Heart left ventricle (tissue), 16 donors: ENCODE data around the gene CPEB4. TPM values are rescaled to one million over a fixed set of nuclear protein-coding genes. Genes with fewer than 3 reads are reported as not detected.

Experiments
- ATAC-seq, 4 donors: fragments of 200-7000 bp; cut with Tn5 transposase; one replicate each; pipeline ENCODE4 v1.9.1; 2020 to 2022; ENCODE audit warnings: moderate library complexity in 4 of 4, mild to moderate bottlenecking in 3 of 4, moderate number of reproducible peaks in 1 of 4
- DNase-seq, 5 donors: peaks; one replicate each; pipeline ENCODE4 v3.0.0-alpha.2; 2020
- H3K27ac ChIP-seq, 12 donors: fragments of 200-600 bp; sonication (generic) in 4 of 12; one replicate each; pipeline versions ENCODE4 v1.5.0 to v1.8.0; 2016 to 2022; ENCODE audit warnings: mild to moderate bottlenecking in 2 of 12
- H3K27me3 ChIP-seq, 9 donors: fragments of 200-600 bp; sonication (generic) in 2 of 9; one replicate each; pipeline versions ENCODE4 v1.5.1 to v1.8.0; 2016 to 2022; ENCODE audit warnings: mild to moderate bottlenecking in 3 of 9
- H3K36me3 ChIP-seq, 9 donors: fragments of 200-600 bp; sonication (generic) in 2 of 9; one replicate each; pipeline versions ENCODE4 v1.5.0 to v1.8.0; 2018 to 2022; ENCODE audit warnings: mild to moderate bottlenecking in 2 of 9
- H3K4me1 ChIP-seq, 12 donors: fragments of 200-600 bp; sonication (generic) in 4 of 12; one replicate each; pipeline versions ENCODE4 v1.5.0 to v1.8.0; 2016 to 2022; ENCODE audit warnings: mild to moderate bottlenecking in 3 of 12
- H3K4me3 ChIP-seq, 12 donors: fragments of 200-600 bp; sonication (generic) in 4 of 12; one replicate each; pipeline versions ENCODE4 v1.5.0 to v1.8.0; 2017 to 2022; ENCODE audit warnings: mild to moderate bottlenecking in 9 of 12, moderate library complexity in 4 of 12
- H3K9me3 ChIP-seq, 12 donors: fragments of 200-600 bp; sonication (generic) in 4 of 12; one replicate each; pipeline versions ENCODE4 v1.5.0 to v1.8.0; 2016 to 2022; ENCODE audit warnings: mild to moderate bottlenecking in 1 of 12
- POLR2A ChIP-seq, 2 donors: fragments of 450-650 bp; IDR thresholded peaks; one replicate each; pipeline ENCODE4 v1.6.1; 2017; ENCODE audit warnings: antibody characterized with exemption in 2 of 2, mild to moderate bottlenecking in 2 of 2, moderate library complexity in 2 of 2
- WGBS, 4 donors: extraction: QIAGEN DNeasy Blood & Tissue Kit in 2 of 4; methylation state at CpG; one replicate each; pipeline versions ENCODE4 v1.1.5 to v1.1.7; 2013 to 2018; 5-methylcytosine and 5-hydroxymethylcytosine counted together
- intact Hi-C, 10 donors: fragments of 100-400 bp; cut with DNase I; formaldehyde crosslinking; loops; one replicate each; pipeline versions ENCODE4 v1.11.1 to v1.14.2; 2022
- polyA plus RNA-seq, 2 donors: library from polyadenylated mRNA; stranded (reverse); fragments of 200-250 nt; gene quantifications; one replicate each; pipeline ENCODE4 v1.2.3, GENCODE V29; 2013
- total RNA-seq, 9 donors: library from RNA; depleted of rRNA in 2 of 9; stranded (reverse); fragments of >200 nt in 2 of 9; fragmentation: NEBNext Ultra II Directional in 3 of 9; extraction: Animal tissue kit (Norgen Biotek cat#: 25700) in 3 of 9; gene quantifications; one replicate each; pipeline versions ENCODE4 v1.1.0 to v1.2.4, GENCODE V29; 2016 to 2023
- TF ChIP-seq, protein P1 (sequence below), 12 donors: fragments of 200-600 bp; sonication (generic) in 4 of 12; IDR thresholded peaks; one replicate each; pipeline versions ENCODE4 v1.5.0 to v1.8.0; 2018 to 2022; ENCODE audit warnings: antibody characterized with exemption in 12 of 12, mild to moderate bottlenecking in 5 of 12
- donor health status: ischemic (EF 13 %, LVEDD 7.1; RV severe dilation, severe dysfunction).
- donor health status: healthy with polysubstance abuse.
- donor health status: DM: no; HTN: yes; CAD: no.
- donor health status: DM: no; HTN: no; CAD: no.
- donor health status: ischemic (EF 25% LVEDD 6.9; RV normal size, moderate dysfunction).
- donor health status: ischemic (EF 25% LVEDD 5.7; RV mildly dilated, moderate dysfunction).
- donor health status: healthy.
- donor health status: DM: yes; HTN: yes; CAD: no.
- donor health status: ischemic (EF 35%, LVEDD 5.7; RV mildly dilated, moderate dysfunction).
- donor health status: nonischemic (EF 11% LVEDD 7.7; RV severe dilation, severe dysfunction).
- donor health status: DM: yes; HTN: yes; CAD: no.
- donor health status: PGD.
- donor health status: ischemic (EF 29% LVEDD 5.4; RV normal size, mild dysfunction).
- donor health status: nonischemic (EF 23%, LVEDD 6.1; RV moderate dilation, normal function).

Gene CPEB4
- total and polyA plus RNA-seq, 11 donors: 28.7 to 217 (median 168) TPM

DNA sequence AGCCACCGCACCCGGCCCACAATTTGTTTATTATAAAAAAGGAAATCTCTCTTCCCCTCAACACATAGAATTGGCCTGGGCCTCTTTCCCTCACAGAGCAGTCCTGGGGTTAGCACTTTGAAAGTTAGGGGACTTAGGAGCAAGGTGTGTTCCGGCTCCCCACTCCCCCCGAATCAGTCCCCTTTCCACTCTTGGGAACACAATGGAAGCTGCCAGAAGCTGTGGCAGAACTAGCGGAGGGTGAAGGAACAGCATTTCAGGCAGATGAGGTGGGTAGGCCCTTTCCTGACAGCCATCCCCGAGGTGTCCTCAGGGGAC, 84.4 kb downstream of the CPEB4 start:
- TF ChIP-seq, protein P1, sequence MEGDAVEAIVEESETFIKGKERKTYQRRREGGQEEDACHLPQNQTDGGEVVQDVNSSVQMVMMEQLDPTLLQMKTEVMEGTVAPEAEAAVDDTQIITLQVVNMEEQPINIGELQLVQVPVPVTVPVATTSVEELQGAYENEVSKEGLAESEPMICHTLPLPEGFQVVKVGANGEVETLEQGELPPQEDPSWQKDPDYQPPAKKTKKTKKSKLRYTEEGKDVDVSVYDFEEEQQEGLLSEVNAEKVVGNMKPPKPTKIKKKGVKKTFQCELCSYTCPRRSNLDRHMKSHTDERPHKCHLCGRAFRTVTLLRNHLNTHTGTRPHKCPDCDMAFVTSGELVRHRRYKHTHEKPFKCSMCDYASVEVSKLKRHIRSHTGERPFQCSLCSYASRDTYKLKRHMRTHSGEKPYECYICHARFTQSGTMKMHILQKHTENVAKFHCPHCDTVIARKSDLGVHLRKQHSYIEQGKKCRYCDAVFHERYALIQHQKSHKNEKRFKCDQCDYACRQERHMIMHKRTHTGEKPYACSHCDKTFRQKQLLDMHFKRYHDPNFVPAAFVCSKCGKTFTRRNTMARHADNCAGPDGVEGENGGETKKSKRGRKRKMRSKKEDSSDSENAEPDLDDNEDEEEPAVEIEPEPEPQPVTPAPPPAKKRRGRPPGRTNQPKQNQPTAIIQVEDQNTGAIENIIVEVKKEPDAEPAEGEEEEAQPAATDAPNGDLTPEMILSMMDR (IDR thresholded peaks at IDR 0.05): no peak
- no peak for TF ChIP-seq POLR2A (IDR thresholded peaks at IDR 0.05)
- Histone ChIP-seq H3K4me1 (peaks cover 0 to 25% (median 9%) of the 10 kb centered on the region in 12 donors), H3K4me3 (peak overlapping the region in 10 of 12 donors; percentile 33 to 65 (median 52)), H3K36me3 (no peaks in the 10 kb centered on the region), H3K27me3 (peaks cover 0 to 4% (median 0%) of the 10 kb centered on the region in 9 donors), H3K9me3 (no peaks in the 10 kb centered on the region), H3K27ac (peak overlapping the region in 7 of 12 donors; percentile 62 to 83 (median 68))
- 52 to 71% (median 62%) methylated on average over 6 of the region's 6 CpGs for WGBS, 4 donors
- DNase-seq (no peak), ATAC-seq (peak in 2 of 4 donors; percentile 38 to 58)
- intact Hi-C loops: loop anchor here in 9 of 10 donors (2.0 to 10.0 kb wide), 9 partner anchors 75 to 354 kb away; partner anchors contain the start of gene CPEB4 (in 2 of the 9)

DNA sequence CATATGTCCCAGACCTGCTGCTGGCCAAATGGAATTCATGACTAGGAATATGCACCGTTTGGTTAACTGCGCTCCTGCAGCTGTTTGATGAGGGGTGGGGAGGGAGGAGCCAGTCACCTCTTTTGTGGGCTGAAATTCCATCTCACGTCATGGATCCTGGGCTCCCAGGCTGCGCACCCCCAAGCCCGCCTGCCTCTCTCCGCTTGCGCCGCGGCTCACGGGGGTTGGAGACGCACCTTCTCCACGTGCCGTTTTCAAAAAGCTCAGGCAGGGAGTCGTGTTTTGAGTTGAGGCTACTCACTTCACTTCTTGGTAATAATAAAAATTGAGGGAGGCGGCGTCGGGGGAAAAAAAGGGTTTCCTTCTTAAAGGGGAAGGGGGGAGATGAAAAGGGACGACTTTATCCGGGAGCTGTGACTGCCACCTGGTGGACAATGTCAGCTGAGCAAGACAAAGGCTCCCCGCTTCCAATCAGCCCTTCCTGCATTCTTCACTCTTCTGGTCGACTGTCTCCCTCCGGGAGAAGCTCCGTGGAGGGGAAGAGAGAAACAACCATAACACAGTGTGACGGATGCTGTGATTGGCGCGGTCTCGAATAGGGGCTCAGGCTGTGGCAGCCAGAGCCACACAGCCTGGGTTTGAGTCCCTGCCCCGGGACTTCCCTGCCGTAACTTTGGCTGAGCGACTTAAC, 84.9 kb downstream of the CPEB4 start:
- Histone ChIP-seq H3K4me3 (peak overlapping the region in 11 of 12 donors; percentile 33 to 65 (median 51)), H3K27ac (peak overlapping the region in 10 of 12 donors; percentile 1 to 83 (median 65)), H3K27me3 (peaks cover 0 to 4% (median 0%) of the 10 kb centered on the region in 9 donors), H3K9me3 (no peaks in the 10 kb centered on the region), H3K4me1 (peaks cover 0 to 25% (median 9%) of the 10 kb centered on the region in 12 donors), H3K36me3 (no peaks in the 10 kb centered on the region)
- ATAC-seq (peak; percentile 73 to 84 (median 80)), DNase-seq (peak; percentile 78 to 84 (median 80))
- WGBS, 4 donors: 2 to 4% (median 3%) methylated on average over 25 to 30 of the region's 30 CpGs
- no peak for TF ChIP-seq POLR2A (IDR thresholded peaks at IDR 0.05)
- TF ChIP-seq, protein P1 (IDR thresholded peaks at IDR 0.05): peak; percentile 66 to 93 (median 86)
- intact Hi-C loops: loop anchor here (1.0 to 10.0 kb wide), 12 partner anchors 76 to 357 kb away; partner anchors contain the start of genes CPEB4 (in 2 of the 10) and BOD1 (in 1 of the 10)

DNA sequence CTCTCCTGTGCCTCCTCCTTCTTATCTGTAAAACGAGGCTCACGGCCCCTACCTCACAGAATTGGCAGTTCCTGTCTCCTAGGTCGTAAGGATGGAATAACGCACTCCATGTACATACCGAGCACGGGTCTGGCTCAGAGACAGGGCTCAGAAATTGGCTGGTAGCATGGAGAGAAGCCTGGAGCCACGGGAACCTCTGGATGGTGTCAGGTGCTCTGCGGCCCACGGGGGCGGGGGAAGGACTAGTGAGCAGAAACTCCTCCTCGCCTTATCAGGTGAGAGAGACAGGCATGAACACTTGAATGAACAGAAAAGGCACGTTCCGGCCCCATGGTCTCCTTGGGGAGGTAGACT, 85.4 kb downstream of the CPEB4 start:
- DNase-seq: peak in 1 of 5 donors; percentile 42
- WGBS, 4 donors: 6 to 14% (median 9%) methylated on average over 11 to 13 of the region's 13 CpGs

More for the DNA sequence above, 85.4 kb downstream of the CPEB4 start:
- no peaks in the 10 kb centered on the region for H3K9me3 ChIP-seq
- peak overlapping the region in 11 of 12 donors; percentile 33 to 65 (median 51) for H3K4me3 ChIP-seq
- TF ChIP-seq, protein P1 (IDR thresholded peaks at IDR 0.05): no peak
- no peak for TF ChIP-seq POLR2A (IDR thresholded peaks at IDR 0.05)
- peak overlapping the region in 10 of 12 donors; percentile 1 to 83 (median 65) for H3K27ac ChIP-seq
- peaks cover 0 to 25% (median 9%) of the 10 kb centered on the region in 12 donors for H3K4me1 ChIP-seq
- no peaks in the 10 kb centered on the region for H3K36me3 ChIP-seq
- peak; percentile 47 to 66 (median 57) for ATAC-seq
- peaks cover 0 to 4% (median 0%) of the 10 kb centered on the region in 9 donors for H3K27me3 ChIP-seq
- intact Hi-C loops: loop anchor here (1.0 to 10.0 kb wide), 12 partner anchors 76 to 357 kb away; partner anchors contain the start of genes CPEB4 (in 2 of the 10) and BOD1 (in 1 of the 10)
